Vagina (tissue), 2 donors: ENCODE data around the gene CAP2. TPM values are rescaled to one million over a fixed set of nuclear protein-coding genes. Genes with fewer than 3 reads are reported as not detected.

Source experiments
- DNase-seq, 2 donors: peaks; one replicate each; pipeline ENCODE4 v3.0.0-alpha.2; 2017; ENCODE audit errors: extremely low spot score in 2 of 2
- H3K27ac ChIP-seq: fragments of 200-600 bp; sonication (generic); one replicate; pipeline ENCODE4 v1.5.1; 2019
- H3K27me3 ChIP-seq: fragments of 200-600 bp; sonication (generic); one replicate; pipeline ENCODE4 v1.5.1; 2019
- H3K36me3 ChIP-seq, 2 donors: fragments of 200-600 bp; sonication (generic); one replicate each; pipeline ENCODE4 v1.5.1; 2017 to 2019
- H3K4me1 ChIP-seq: fragments of 200-600 bp; sonication (generic); one replicate; pipeline ENCODE4 v1.5.1; 2019
- H3K4me3 ChIP-seq, 2 donors: fragments of 200-600 bp; sonication (generic); 1 replicate in 1 of 2; 2 replicates in 1 of 2; pipeline ENCODE4 v1.5.1; 2016 to 2019
- H3K9me3 ChIP-seq: fragments of 200-600 bp; sonication (generic); one replicate; pipeline ENCODE4 v1.5.1; 2019
- CTCF ChIP-seq, 3 experiments: fragments of 450-650 bp in 2 of 3; fragments of 200-600 bp in 1 of 3; sonication (generic) in 1 of 3; IDR thresholded peaks; one replicate each; pipeline ENCODE4 v1.5.1; 2017 to 2019; ENCODE audit warnings: antibody characterized with exemption in 3 of 3, mild to moderate bottlenecking in 2 of 3, moderate library complexity in 2 of 3
- POLR2A ChIP-seq, 2 donors: fragments of 450-650 bp; IDR thresholded peaks; one replicate each; pipeline ENCODE4 v1.6.1; 2017; ENCODE audit warnings: antibody characterized with exemption in 2 of 2, mild to moderate bottlenecking in 2 of 2, moderate library complexity in 2 of 2
- POLR2AphosphoS5 ChIP-seq, 2 donors: sonication (generic); formaldehyde crosslinking; IDR thresholded peaks; one replicate each; pipeline ENCODE4 v1.9.0; 2017; ENCODE audit warnings: antibody characterized with exemption in 2 of 2, mild to moderate bottlenecking in 2 of 2, low read depth in 1 of 2; ENCODE audit not compliant: insufficient read depth in 1 of 2
- intact Hi-C: fragments of 100-400 bp; cut with DNase I; formaldehyde crosslinking; loops from one replicate; pipeline ENCODE4 v1.15.1; 2023
- total RNA-seq: library from RNA; depleted of rRNA; stranded (reverse); fragments of >200 nt; gene quantifications from one replicate; pipeline ENCODE4 v1.2.3, GENCODE V29; 2016

The CAP2 gene
- total RNA-seq, 1 donor from 2014 or later: 9.6 TPM

- Histone ChIP-seq H3K4me1 (no peaks in the 10 kb centered on the region), H3K4me3 (no peak overlapping the region), H3K27me3 (no peaks in the 10 kb centered on the region), H3K27ac (no peak overlapping the region), H3K36me3 (no peaks in the 10 kb centered on the region), H3K9me3 (no peaks in the 10 kb centered on the region)
- intact Hi-C loops: no loop called here
- no peak for TF ChIP-seq POLR2AphosphoS5 (IDR thresholded peaks at IDR 0.05; ENCODE audit: insufficient read depth in 1 of 2, low read depth in 1 of 2)
- no peak for TF ChIP-seq POLR2A (IDR thresholded peaks at IDR 0.05)
- TF ChIP-seq CTCF (IDR thresholded peaks at IDR 0.05): no peak
- no peak for DNase-seq
Observed at GRCh38 chr6:17354700-17355403, 38.5 kb upstream of the CAP2 start.

GRCh38 chr6:17355404-17355774, 38.0 kb upstream of the CAP2 start:
- no peaks in the 10 kb centered on the region for H3K27me3 ChIP-seq
- no peak for DNase-seq
- intact Hi-C loops: no loop called here
- H3K27ac ChIP-seq: no peak overlapping the region
- H3K4me1 ChIP-seq: no peaks in the 10 kb centered on the region
- H3K9me3 ChIP-seq: no peaks in the 10 kb centered on the region
- TF ChIP-seq POLR2AphosphoS5 (IDR thresholded peaks at IDR 0.05; ENCODE audit: insufficient read depth in 1 of 2, low read depth in 1 of 2) (no peak), POLR2A (IDR thresholded peaks at IDR 0.05) (no peak), CTCF (IDR thresholded peaks at IDR 0.05) (no peak)
- H3K4me3 ChIP-seq: no peak overlapping the region
- H3K36me3 ChIP-seq: no peaks in the 10 kb centered on the region

GRCh38 chr6:17358515-17358914, 34.9 kb upstream of the CAP2 start:
- intact Hi-C loops: no loop called here
- H3K27ac ChIP-seq: no peak overlapping the region
- H3K4me1 ChIP-seq: no peaks in the 10 kb centered on the region
- no peaks in the 10 kb centered on the region for H3K36me3 ChIP-seq
- no peak for TF ChIP-seq POLR2AphosphoS5 (IDR thresholded peaks at IDR 0.05; ENCODE audit: insufficient read depth in 1 of 2, low read depth in 1 of 2)
- TF ChIP-seq CTCF (IDR thresholded peaks at IDR 0.05): no peak
- TF ChIP-seq POLR2A (IDR thresholded peaks at IDR 0.05): no peak
- no peaks in the 10 kb centered on the region for H3K27me3 ChIP-seq
- no peak for DNase-seq
- no peaks in the 10 kb centered on the region for H3K9me3 ChIP-seq
- H3K4me3 ChIP-seq: no peak overlapping the region

- Histone ChIP-seq H3K4me1 (no peaks in the 10 kb centered on the region), H3K36me3 (no peaks in the 10 kb centered on the region), H3K9me3 (no peaks in the 10 kb centered on the region), H3K27me3 (no peaks in the 10 kb centered on the region), H3K4me3 (no peak overlapping the region), H3K27ac (no peak overlapping the region)
- no peak for TF ChIP-seq CTCF (IDR thresholded peaks at IDR 0.05)
- TF ChIP-seq POLR2A (IDR thresholded peaks at IDR 0.05): no peak
- no peak for TF ChIP-seq POLR2AphosphoS5 (IDR thresholded peaks at IDR 0.05; ENCODE audit: insufficient read depth in 1 of 2, low read depth in 1 of 2)
- no peak for DNase-seq
- intact Hi-C loops: no loop called here
Observed at GRCh38 chr6:17360564-17360963, 32.8 kb upstream of the CAP2 start.

GRCh38 chr6:17361013-17361412, 32.4 kb upstream of the CAP2 start:
- DNase-seq: no peak
- no peaks in the 10 kb centered on the region for H3K27me3 ChIP-seq
- no peak overlapping the region for H3K27ac ChIP-seq
- TF ChIP-seq CTCF (IDR thresholded peaks at IDR 0.05) (no peak), POLR2A (IDR thresholded peaks at IDR 0.05) (no peak), POLR2AphosphoS5 (IDR thresholded peaks at IDR 0.05; ENCODE audit: insufficient read depth in 1 of 2, low read depth in 1 of 2) (no peak)
- H3K4me3 ChIP-seq: no peak overlapping the region
- H3K4me1 ChIP-seq: no peaks in the 10 kb centered on the region
- no peaks in the 10 kb centered on the region for H3K36me3 ChIP-seq
- no peaks in the 10 kb centered on the region for H3K9me3 ChIP-seq
- intact Hi-C loops: no loop called here
